Nephron (organoid): ENCODE results near the gene ZBTB37.
A peak's percentile ranks its signal among the peaks of the same experiment; 100 is the strongest.
"Not testable (repeated sequence)": the region's sequence is repeated elsewhere in the genome, so short reads cannot be mapped to it uniquely, and the experiment has no call there.

ENCODE experiments used
- H3K27ac Mint-ChIP-seq, 3 experiments: 2 replicates each; pipeline ENCODE4 v1.8.0; 2020; ENCODE audit warnings: mixed read lengths in 3 of 3, mild to moderate bottlenecking in 2 of 3, moderate library complexity in 1 of 3
- H3K27me3 Mint-ChIP-seq: 2 replicates; pipeline ENCODE4 v1.8.0; 2021; ENCODE audit warnings: low read depth, mild to moderate bottlenecking, moderate library complexity, mixed read lengths
- H3K36me3 Mint-ChIP-seq: 2 replicates; pipeline ENCODE4 v1.8.0; 2020; ENCODE audit warnings: low read depth, mixed read lengths
- H3K4me1 Mint-ChIP-seq: 2 replicates; pipeline ENCODE4 v1.8.0; 2020; ENCODE audit warnings: mixed read lengths
- H3K4me3 Mint-ChIP-seq, 3 experiments: 2 replicates each; pipeline ENCODE4 v1.8.0; 2020; ENCODE audit warnings: mild to moderate bottlenecking in 3 of 3, mixed read lengths in 3 of 3, moderate library complexity in 2 of 3
- H3K9me3 Mint-ChIP-seq: 2 replicates; pipeline ENCODE4 v1.8.0; 2020; ENCODE audit warnings: mixed read lengths
- CTCF ChIP-seq, 3 experiments: fragments of 200-600 bp; sonication (generic); IDR thresholded peaks; one replicate each; pipeline ENCODE4 v1.5.0; 2021; ENCODE audit warnings: antibody characterized with exemption in 3 of 3; ENCODE audit not compliant: unreplicated experiment in 3 of 3

ZBTB37 gene

GRCh38 chr1:173917635-173918493, 49.7 kb downstream of the ZBTB37 start:
- no peak for TF ChIP-seq CTCF (IDR thresholded peaks at IDR 0.05; ENCODE audit: unreplicated experiment in 3 of 3)
- Mint-ChIP-seq H3K9me3 (no peaks in the 10 kb centered on the region), H3K27me3 (no peaks in the 10 kb centered on the region), H3K4me3 (no peak overlapping the region), H3K4me1 (no peaks in the 10 kb centered on the region), H3K36me3 (no peaks in the 10 kb centered on the region), H3K27ac (no peak overlapping the region)

GRCh38 chr1:173920861-173921260, 52.7 kb downstream of the ZBTB37 start:
- no peak overlapping the region for H3K27ac Mint-ChIP-seq
- H3K27me3 Mint-ChIP-seq = no peaks in the 10 kb centered on the region
- no peaks in the 10 kb centered on the region for H3K36me3 Mint-ChIP-seq
- H3K4me1 Mint-ChIP-seq = no peaks in the 10 kb centered on the region
- H3K9me3 Mint-ChIP-seq = no peaks in the 10 kb centered on the region
- no peak for TF ChIP-seq CTCF (IDR thresholded peaks at IDR 0.05; ENCODE audit: unreplicated experiment in 3 of 3)
- no peak overlapping the region for H3K4me3 Mint-ChIP-seq

- Mint-ChIP-seq H3K9me3 (no peaks in the 10 kb centered on the region), H3K4me3 (no peak overlapping the region), H3K27me3 (no peaks in the 10 kb centered on the region), H3K27ac (peak overlapping the region in 2 of 3 experiments; percentile 52 to 67), H3K36me3 (peaks cover 13% of the 10 kb centered on the region), H3K4me1 (no peaks in the 10 kb centered on the region)
- TF ChIP-seq CTCF (IDR thresholded peaks at IDR 0.05; ENCODE audit: unreplicated experiment in 3 of 3) = no peak
These were observed 57.4 kb downstream of the ZBTB37 start for GRCh38 chr1:173925306-173926242.

- H3K9me3 Mint-ChIP-seq, H3K4me1 Mint-ChIP-seq, H3K4me3 Mint-ChIP-seq, H3K27me3 Mint-ChIP-seq, H3K27ac Mint-ChIP-seq: not testable (repeated sequence)
- H3K36me3 Mint-ChIP-seq = peaks cover 40% of the 10 kb centered on the region
These were observed 62.4 kb downstream of the ZBTB37 start for GRCh38 chr1:173930541-173930940.

- Mint-ChIP-seq H3K4me1 (no peaks in the 10 kb centered on the region), H3K36me3 (peaks cover 56% of the 10 kb centered on the region), H3K4me3 (no peak overlapping the region), H3K9me3 (no peaks in the 10 kb centered on the region), H3K27me3 (no peaks in the 10 kb centered on the region), H3K27ac (no peak overlapping the region)
- no peak for TF ChIP-seq CTCF (IDR thresholded peaks at IDR 0.05; ENCODE audit: unreplicated experiment in 3 of 3)
These were observed 66.3 kb downstream of the ZBTB37 start for GRCh38 chr1:173934440-173934839.

- TF ChIP-seq CTCF (IDR thresholded peaks at IDR 0.05; ENCODE audit: unreplicated experiment in 3 of 3) = no peak
- Mint-ChIP-seq H3K27me3 (no peaks in the 10 kb centered on the region), H3K4me3 (no peak overlapping the region), H3K27ac (no peak overlapping the region), H3K9me3 (no peaks in the 10 kb centered on the region), H3K4me1 (no peaks in the 10 kb centered on the region), H3K36me3 (peaks cover 58% of the 10 kb centered on the region)
These were observed 68.9 kb downstream of the ZBTB37 start for GRCh38 chr1:173937062-173937461.
